ENCODE data around the gene RCOR3. TPM values are rescaled to one million over a fixed set of nuclear protein-coding genes. Genes with fewer than 3 reads are reported as not detected.

RCOR3 gene
- 39.0 and 39.6 TPM in 2 replicates for total RNA-seq (2021)
- percentile 88 among the genes with signal in this experiment for Bru-seq, nascent RNA
- percentile 86 among the genes with signal in this experiment for BruChase-seq, experiment 1, labeled RNA remaining after a 2-hour chase
- percentile 70 among the genes with signal in this experiment for BruChase-seq, experiment 2, labeled RNA remaining after a 6-hour chase
- long read RNA-seq, full-length matches to known transcripts: 20 of 39 reads
- long read RNA-seq, partial matches to known transcripts: 4 of 39 reads
- long read RNA-seq, other reads (novel, unspliced or antisense): 15 of 39 reads

GRCh38 chr1:211258756-211259637 is at the start of gene RCOR3:
Gene RCOR3, plus strand, starts transcription at chr1:211259366. Its CDS starts 195 bp downstream, at chr1:211259561.
- TF ChIP-seq EZH2 (IDR thresholded peaks at IDR 0.05; ENCODE audit: borderline replicate concordance, low read depth, low read length, poor library complexity, severe bottlenecking) (no peak), CTCF (conservative IDR thresholded peaks at IDR 0.05; ENCODE audit: low read depth, low read length) (peak; percentile 63)
- no TSS peak for BruUV-seq (replicated peaks)
- ChIA-PET CTCF (interaction anchor here (0.6 kb wide), 1 partner anchor 36 kb away, joined by 4 read pairs; no protein-coding TSS in a partner anchor), POLR2A (ENCODE audit: low non-redundant PET) (no interaction called here)
- H3K9me3 ChIP-seq (ENCODE audit: low read depth, low read length, poor library complexity, severe bottlenecking): no peaks in the 10 kb centered on the region
- intact Hi-C loops (cut with micrococcal nuclease; ENCODE audit: unreplicated experiment): loop anchor here (1.0 to 10.0 kb wide), 2 partner anchors 46 to 824 kb away; no protein-coding TSS in a partner anchor
- peaks cover under 1% of the 10 kb centered on the region for H3K36me3 ChIP-seq (ENCODE audit: insufficient read depth, low read length, poor library complexity, severe bottlenecking)
- H3K27me3 ChIP-seq (replicated peaks; ENCODE audit: insufficient read depth, low read depth, low read length, poor library complexity): no peaks in the 10 kb centered on the region
- H3K27ac ChIP-seq (ENCODE audit: low read depth, low read length, poor library complexity, severe bottlenecking): peak within 1 kb of the TSS; percentile 96
- peak within 1 kb of the TSS; percentile 98 for H3K4me3 ChIP-seq (ENCODE audit: low read depth, low read length, poor library complexity, severe bottlenecking)
- peaks cover 17% of the 10 kb centered on the region for H3K4me1 ChIP-seq (ENCODE audit: insufficient read depth, low read length, poor library complexity, severe bottlenecking)
- DNase-seq (ENCODE audit: low spot score): peak; percentile 95

GRCh38 chr1:211210052-211210451 is 49.1 kb upstream of the RCOR3 start:
- no peak for DNase-seq (ENCODE audit: low spot score)
- ChIA-PET CTCF (no interaction called here), POLR2A (ENCODE audit: low non-redundant PET) (no interaction called here)
- Histone ChIP-seq H3K27me3 (replicated peaks; ENCODE audit: insufficient read depth, low read depth, low read length, poor library complexity) (no peaks in the 10 kb centered on the region), H3K4me1 (ENCODE audit: insufficient read depth, low read length, poor library complexity, severe bottlenecking) (no peaks in the 10 kb centered on the region), H3K36me3 (ENCODE audit: insufficient read depth, low read length, poor library complexity, severe bottlenecking) (no peaks in the 10 kb centered on the region), H3K4me3 (ENCODE audit: low read depth, low read length, poor library complexity, severe bottlenecking) (no peak overlapping the region), H3K27ac (ENCODE audit: low read depth, low read length, poor library complexity, severe bottlenecking) (no peak overlapping the region), H3K9me3 (ENCODE audit: low read depth, low read length, poor library complexity, severe bottlenecking) (no peaks in the 10 kb centered on the region)
- TF ChIP-seq EZH2 (IDR thresholded peaks at IDR 0.05; ENCODE audit: borderline replicate concordance, low read depth, low read length, poor library complexity, severe bottlenecking) (no peak), CTCF (conservative IDR thresholded peaks at IDR 0.05; ENCODE audit: low read depth, low read length) (no peak)
- BruUV-seq (replicated peaks): no TSS peak
- intact Hi-C loops (cut with micrococcal nuclease; ENCODE audit: unreplicated experiment): no loop called here

DNA sequence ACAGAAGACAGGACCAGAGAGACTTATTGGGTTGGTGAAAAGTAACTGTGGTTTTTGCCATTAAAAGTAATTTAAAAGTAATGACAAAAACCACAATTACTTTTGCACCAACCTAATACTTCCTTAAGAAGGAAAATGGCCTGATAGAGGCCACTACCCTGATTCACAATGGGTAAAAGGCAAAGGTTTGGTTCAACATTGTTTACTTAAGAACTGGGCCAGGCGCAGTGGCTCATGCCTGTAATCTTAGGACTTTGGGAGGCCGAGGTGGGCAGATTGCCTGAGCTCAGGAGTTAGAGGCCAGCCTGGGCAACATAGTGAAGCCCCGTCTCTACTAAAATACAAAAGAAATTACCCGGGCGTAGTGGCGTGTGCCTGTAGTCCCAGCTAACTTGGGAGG is 48.2 kb upstream of the RCOR3 start:
- no peak for DNase-seq (ENCODE audit: low spot score)
- intact Hi-C loops (cut with micrococcal nuclease; ENCODE audit: unreplicated experiment): no loop called here
- no peak overlapping the region for H3K27ac ChIP-seq (ENCODE audit: low read depth, low read length, poor library complexity, severe bottlenecking)
- BruUV-seq (replicated peaks): no TSS peak
- H3K27me3 ChIP-seq (replicated peaks; ENCODE audit: insufficient read depth, low read depth, low read length, poor library complexity): peaks cover 4% of the 10 kb centered on the region
- no peaks in the 10 kb centered on the region for H3K4me1 ChIP-seq (ENCODE audit: insufficient read depth, low read length, poor library complexity, severe bottlenecking)
- H3K4me3 ChIP-seq (ENCODE audit: low read depth, low read length, poor library complexity, severe bottlenecking): no peak overlapping the region
- CTCF ChIA-PET: no interaction called here
- no peaks in the 10 kb centered on the region for H3K9me3 ChIP-seq (ENCODE audit: low read depth, low read length, poor library complexity, severe bottlenecking)
- POLR2A ChIA-PET (ENCODE audit: low non-redundant PET): no interaction called here
- no peaks in the 10 kb centered on the region for H3K36me3 ChIP-seq (ENCODE audit: insufficient read depth, low read length, poor library complexity, severe bottlenecking)
- no peak for TF ChIP-seq EZH2 (IDR thresholded peaks at IDR 0.05; ENCODE audit: borderline replicate concordance, low read depth, low read length, poor library complexity, severe bottlenecking)
- TF ChIP-seq CTCF (conservative IDR thresholded peaks at IDR 0.05; ENCODE audit: low read depth, low read length): no peak

Data from A673 (cell line).